GM20431 (cell line): ENCODE results near the gene TGFB2.

Source experiments
- in situ Hi-C: fragments of 300-500 bp; cut with MseI, MboI; formaldehyde crosslinking; loops from one replicate; pipeline ENCODE4 v1.15.0; 2020; ENCODE audit warnings: low sequenced_read_pairs; ENCODE audit not compliant: unreplicated experiment

TGFB2 gene

DNA sequence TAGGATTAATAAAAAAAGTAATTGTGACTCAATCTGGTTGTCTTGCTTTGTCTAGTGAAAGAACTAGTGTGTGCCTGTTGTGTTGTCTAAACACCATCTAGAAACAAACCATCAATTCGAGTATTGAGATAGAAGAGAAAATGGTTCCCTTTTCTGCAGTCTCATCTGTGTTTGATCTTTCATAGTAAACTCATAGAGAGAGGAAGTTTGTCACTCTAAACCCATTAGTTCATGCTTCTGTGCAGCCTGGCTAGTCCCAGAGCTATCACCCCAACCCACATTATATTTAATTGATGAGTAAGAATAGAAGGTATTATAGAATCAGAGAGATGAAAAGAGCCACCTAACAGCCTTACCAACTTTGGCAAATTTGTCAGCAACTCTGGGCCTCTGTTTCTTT lies 99.5 kb downstream of the TGFB2 start:
- in situ Hi-C loops: no loop called here

DNA sequence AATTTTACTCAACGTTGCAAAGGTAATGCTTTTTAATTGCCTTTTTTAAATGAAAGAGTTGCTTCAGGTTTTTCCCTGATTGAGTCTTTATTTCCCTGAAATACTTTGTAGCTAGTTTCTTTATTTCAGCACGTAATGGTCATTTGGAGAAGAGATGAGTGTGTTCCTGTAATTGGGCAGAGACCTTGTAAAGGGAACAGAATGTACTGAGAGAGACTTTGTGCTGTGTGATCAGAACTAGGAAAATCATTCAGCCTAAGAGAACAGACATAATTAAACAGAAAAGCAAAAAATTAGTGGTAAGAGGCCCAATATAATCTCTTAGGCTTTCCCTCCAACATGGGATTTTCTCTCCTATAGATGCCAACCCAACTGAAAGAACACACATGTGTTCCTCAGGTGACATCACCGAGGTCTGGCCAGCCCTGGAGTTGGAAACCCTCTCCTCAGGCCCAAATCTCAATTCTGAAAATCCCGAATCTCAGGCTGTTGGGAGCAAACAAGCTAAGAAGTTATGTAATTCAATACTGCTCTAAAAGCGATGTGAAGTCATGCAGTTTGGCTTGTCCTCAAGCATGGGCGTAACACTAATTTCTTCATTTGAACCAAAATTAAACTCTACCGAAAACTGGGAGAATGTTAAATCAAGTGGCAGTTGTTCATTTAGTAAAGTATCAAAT lies 102.0 kb downstream of the TGFB2 start:
- in situ Hi-C loops: no loop called here

DNA sequence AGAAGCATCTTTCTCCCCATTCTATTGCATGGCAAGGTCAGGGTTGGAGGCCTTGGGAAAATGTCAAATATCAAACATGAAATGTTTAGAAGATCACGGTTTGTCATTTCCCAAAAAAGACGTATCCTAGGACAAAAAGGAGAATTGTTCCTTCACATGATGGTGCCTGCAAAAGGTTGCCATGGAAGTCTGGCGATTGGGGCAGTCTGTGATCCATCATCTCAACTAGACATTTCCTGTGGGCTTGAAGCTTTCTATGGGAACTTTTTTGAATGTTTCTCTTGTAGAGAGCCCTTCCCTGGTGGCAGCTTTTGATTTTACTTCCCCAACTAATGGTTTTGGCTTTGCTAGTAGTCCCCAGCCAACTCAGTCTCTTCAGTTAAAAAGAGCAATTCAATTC lies 106.3 kb downstream of the TGFB2 start:
- in situ Hi-C loops: no loop called here

DNA sequence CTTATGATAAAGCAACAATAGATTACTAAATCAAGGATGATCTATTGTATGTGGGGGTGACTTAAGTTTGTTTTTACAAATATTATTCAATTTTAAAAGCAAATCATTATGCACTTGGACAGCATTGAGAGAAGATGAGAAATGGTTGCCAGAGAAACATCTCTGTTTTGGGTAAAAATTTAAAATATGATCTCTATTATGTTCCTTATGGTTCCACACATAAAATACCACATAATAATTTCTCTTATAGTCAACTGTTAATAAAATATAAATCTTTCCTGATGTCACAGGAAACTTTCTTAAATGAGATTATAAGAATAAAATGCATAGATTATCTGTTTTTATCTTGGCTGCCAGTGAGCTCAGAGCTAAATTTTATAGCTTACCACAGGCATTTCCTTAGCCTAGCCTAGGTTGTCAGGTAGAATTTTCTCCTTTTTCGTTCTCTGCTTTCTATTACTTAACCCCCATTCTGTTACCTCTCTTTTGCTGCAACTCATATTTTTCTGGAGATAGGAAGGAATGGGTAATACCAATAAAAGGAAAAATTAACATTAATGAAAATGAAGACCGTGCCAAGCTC lies 109.7 kb downstream of the TGFB2 start:
- in situ Hi-C loops: no loop called here

- in situ Hi-C loops: no loop called here
Observed at GRCh38 chr1:218456444-218456843, 111.3 kb downstream of the TGFB2 start.

DNA sequence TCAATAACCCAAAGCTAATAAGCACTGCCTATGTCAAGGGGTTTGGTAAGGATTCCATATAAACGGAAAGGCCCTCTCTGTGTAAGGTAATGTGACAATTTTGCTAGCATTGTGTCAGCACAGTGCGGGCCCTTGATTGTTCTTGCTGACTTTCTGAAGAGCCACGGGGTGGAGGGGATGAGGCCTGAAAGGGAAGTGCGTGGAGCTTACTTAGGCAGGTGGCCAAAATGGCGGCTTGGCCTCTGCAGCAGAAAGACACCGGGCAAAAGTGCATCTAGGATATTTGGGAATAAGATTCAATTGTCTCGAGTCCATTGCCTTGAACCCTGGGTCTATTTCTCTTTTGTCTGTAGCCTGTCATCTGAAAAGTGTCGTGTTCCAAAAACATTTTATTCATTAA lies 114.3 kb downstream of the TGFB2 start:
- in situ Hi-C loops: no loop called here

- in situ Hi-C loops: no loop called here
Observed at GRCh38 chr1:218459878-218460711, 115.0 kb downstream of the TGFB2 start.

- in situ Hi-C loops: no loop called here
Observed at GRCh38 chr1:218461351-218461750, 116.2 kb downstream of the TGFB2 start.

DNA sequence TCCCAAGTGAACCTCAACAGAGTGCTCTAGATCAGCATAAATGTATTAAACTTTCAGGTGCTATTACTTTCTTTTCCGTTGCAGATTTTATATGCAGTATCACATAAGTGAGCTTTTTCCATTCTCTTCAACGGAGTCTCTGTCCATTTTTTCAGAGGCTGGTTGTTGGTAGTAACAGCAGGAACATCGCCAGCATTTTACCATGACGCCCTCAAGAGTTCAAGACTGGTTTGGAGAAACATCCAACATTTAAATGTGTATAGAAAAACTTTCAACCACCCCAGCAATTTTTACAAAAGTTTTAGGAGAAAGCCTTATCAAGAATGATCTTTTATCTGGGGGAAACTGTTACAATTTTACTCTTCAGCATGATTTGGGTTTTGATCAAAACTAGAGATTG lies 117.0 kb downstream of the TGFB2 start:
- in situ Hi-C loops: no loop called here

- in situ Hi-C loops: no loop called here
Observed at GRCh38 chr1:218462587-218462986, 117.5 kb downstream of the TGFB2 start.

- in situ Hi-C loops: no loop called here
Observed at GRCh38 chr1:218463194-218464156, 118.3 kb downstream of the TGFB2 start.

DNA sequence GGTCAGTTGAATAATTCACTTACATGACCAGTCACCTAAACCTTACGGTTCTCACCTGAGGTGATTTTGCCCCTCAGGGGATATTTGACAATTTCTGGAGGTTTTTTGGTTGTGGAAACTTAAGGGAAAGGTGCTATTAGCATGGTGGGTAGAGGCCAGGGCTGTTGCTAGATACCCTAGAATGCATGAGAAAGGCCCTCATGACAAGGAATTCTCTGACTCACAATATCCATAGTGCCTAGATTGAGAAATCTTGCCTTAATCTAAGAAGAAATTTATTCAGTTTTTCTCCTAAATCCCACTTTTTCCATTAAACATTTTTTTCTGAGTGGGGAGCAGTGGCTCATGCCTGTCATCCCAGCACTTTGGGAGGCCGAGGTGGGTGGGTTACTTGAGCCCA lies 119.7 kb downstream of the TGFB2 start:
- in situ Hi-C loops: no loop called here

DNA sequence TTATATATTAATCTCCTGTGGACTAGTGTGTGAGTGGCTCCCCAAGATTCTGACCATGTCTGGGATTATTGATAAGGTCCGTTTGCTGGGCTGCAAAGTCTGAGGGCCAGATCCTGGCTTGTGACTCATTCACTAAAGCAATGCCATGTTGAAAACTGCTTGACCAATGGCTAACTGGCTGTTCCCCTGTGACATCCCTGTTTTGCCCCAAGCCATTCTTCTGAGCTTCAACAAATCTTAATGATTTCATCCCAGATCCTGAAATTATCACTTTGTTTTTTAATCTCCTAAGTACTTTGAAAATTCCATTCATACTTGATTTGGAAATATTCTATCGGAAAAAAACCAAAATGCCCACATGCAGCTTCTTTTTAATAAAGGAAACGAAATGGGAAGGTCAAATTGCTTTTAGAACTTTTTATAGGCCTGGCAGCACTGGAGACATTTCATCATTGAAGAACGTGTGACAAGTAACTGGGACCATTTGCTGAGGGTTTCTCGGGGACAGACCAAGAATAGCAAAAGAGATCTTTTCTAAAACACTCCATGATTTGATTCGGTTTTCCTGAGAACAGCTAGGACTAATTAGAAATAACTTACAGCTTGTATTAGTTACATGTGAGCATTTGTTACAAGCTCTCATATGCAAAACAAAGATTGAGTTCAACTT lies 121.3 kb downstream of the TGFB2 start:
- in situ Hi-C loops: no loop called here

DNA sequence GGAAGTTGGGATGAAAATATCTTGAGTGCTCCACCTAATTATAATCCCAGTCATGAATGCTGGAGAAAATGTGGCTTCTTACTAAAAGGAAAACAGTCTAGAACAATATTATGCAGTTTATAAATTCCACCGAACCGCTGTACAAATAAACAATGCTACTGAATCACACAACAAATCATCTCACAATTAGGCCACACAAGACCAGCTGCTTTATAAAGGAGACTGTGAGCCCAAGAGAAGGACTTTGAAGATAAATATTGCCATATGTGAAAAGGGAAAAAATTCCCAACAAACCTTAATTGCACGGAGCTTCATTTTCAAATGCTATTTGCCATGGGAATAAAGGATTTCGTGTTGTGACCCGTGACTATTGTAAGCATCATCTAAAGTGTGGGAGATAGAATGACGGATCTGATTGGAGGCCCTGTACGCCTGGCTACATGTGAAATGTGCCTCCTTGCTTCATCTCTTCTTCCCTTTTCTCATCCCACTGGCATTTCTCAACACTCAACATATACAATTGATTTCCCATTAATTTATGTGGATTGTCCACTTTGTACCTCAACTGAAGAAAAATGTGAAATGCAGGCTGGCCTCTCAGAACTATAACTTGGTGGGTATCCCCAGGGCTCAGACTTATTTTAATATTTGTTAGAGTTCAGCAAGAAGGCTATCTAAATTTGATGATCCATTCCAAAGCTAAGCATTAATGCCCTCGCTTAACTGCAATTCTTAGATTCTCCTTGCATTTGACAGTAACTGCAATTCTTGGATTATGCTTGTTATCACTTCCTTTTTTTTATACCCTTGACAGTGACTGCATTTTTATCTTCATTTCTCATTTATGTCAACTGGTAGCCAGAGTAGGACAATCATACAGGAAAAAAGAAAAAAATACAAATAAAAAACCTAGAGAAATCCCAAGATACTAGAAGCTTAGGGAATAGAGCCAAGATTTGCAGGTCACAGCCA lies 122.3 kb downstream of the TGFB2 start:
- in situ Hi-C loops: no loop called here

DNA sequence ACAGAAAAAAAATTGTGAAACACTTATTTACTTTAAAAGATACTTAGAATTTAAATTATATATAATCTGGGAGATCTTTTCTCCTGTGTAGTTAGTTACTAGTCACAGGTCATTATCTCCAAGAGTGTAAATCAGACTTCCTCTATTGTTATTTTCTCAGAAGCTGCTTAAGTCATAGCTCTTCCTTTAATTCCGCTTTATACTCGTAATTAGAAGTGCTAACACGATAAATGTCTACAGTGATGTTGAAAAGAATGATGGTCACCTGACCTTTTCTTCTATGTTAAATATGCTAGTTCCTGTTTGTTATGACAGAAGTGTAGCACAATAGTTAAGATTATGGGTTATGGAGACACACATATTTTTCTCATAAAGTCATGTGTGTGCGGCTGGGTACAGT lies 123.6 kb downstream of the TGFB2 start:
- in situ Hi-C loops: no loop called here

DNA sequence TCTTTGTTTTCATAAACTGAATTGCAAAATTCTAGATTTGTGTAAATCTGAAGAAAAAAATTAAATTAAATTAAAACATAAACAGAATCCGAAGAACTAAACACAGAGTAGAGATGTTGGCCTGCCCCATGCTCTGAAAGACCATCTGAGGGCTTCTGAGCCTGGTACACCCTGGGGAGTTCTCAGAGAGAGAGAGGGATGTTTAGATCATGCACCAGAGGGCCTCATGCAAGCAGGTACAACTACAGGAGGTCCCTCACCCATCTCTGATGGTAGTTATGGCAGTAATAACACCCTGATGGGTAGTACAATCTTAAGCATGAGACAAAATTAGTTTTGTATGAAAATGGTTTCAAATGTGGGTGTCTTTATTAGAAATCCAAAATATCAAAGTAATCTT lies 127.7 kb downstream of the TGFB2 start:
- in situ Hi-C loops: no loop called here

DNA sequence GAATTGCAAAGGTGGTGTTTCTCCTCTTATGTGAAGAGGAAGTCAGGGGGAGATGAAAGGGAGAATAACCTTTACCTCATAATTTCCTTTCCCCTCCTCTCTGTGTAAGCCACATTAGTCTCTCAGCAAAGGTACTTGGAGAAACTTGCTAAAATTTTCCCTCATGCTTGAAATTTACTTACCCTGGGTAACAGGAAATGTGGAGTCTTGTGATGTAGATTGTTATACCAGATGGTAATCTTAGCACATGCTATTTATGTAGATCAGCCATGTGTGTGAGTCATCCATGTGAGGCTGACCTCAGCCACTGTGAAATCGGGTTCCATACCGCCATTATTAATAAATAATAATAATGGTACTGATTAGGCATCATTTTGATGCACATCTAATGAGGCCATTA lies 128.4 kb downstream of the TGFB2 start:
- in situ Hi-C loops: no loop called here

GRCh38 chr1:218474128-218474527 lies 129.0 kb downstream of the TGFB2 start:
- in situ Hi-C loops: no loop called here

DNA sequence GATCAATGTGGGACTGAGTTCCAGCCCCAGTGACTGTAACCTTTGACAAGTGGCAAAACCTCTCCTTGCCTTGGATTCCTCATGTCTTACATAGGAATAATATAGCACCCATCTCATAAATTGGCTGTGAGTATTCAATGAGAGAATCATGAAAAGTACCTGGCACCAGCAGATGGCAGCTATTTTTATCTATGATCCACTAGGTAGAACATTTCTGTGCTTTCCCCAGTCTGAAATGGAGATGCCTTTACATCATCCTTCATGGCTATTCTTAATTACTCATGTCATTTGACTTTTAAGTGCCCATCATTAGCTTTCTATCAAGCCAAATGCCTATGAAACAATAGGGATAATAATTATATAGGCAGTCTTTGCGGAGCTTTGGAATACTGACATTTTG lies 130.1 kb downstream of the TGFB2 start:
- in situ Hi-C loops: no loop called here
